ENCODE measurements around the gene IKZF2.

DNA sequence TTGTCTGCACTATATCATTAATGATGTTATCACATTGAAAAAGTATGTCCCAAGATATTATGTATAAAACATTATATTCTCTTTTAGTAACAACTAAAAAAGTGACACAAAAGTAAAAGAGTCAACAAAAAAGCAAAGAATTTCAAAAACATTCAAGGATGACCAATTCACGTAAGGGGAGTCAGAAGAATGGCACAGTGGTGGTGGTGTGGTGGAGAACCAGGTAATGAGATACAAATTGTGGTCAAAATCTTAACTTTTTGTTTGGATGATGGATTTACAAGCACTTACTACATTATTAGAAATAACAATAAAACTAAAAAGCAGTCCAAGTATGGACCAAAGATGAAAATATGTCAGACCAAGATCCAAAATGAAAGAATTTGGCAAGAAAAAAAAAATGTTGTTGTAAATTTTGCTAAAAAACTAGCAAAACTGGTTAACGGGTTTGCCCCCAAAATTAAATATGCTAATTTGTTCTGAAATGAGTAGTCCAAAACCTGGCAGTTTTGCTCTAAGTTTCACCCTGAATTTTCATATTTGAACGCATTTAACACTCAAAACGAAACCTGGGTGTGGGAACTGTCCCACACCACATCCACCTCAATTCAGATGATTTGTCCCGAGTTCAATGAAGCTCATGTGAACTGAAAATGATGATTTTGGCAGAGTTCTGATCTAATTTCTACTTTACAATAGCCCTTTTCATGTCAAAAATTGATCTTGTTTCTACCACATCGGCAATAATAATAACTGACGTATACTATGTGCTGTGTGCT lies 135.8 kb downstream of the IKZF2 start:
- TF ChIP-seq EZH2 (IDR thresholded peaks at IDR 0.05; ENCODE audit: low read depth, unreplicated experiment) (no peak), CTCF (conservative IDR thresholded peaks at IDR 0.05; ENCODE audit: low read depth in 2 of 2) (no peak), EZH2phosphoT487 (IDR thresholded peaks at IDR 0.05; ENCODE audit: unreplicated experiment) (no peak), POLR2AphosphoS5 (IDR thresholded peaks at IDR 0.05; ENCODE audit: low read depth) (no peak), CREB1 (CRISPR knock-in tag; IDR thresholded peaks at IDR 0.05; ENCODE audit: low read depth) (no peak), ETS1 (IDR thresholded peaks at IDR 0.05) (no peak), ZNF331 (CRISPR knock-in tag; IDR thresholded peaks at IDR 0.05; ENCODE audit: low read depth) (no peak), JUNB (IDR thresholded peaks at IDR 0.05; ENCODE audit: unreplicated experiment) (no peak), NANOG (IDR thresholded peaks at IDR 0.05; ENCODE audit: borderline replicate concordance) (no peak), ZNF114 (CRISPR knock-in tag; IDR thresholded peaks at IDR 0.05) (no peak)
- TF ChIP-seq, protein P1, sequence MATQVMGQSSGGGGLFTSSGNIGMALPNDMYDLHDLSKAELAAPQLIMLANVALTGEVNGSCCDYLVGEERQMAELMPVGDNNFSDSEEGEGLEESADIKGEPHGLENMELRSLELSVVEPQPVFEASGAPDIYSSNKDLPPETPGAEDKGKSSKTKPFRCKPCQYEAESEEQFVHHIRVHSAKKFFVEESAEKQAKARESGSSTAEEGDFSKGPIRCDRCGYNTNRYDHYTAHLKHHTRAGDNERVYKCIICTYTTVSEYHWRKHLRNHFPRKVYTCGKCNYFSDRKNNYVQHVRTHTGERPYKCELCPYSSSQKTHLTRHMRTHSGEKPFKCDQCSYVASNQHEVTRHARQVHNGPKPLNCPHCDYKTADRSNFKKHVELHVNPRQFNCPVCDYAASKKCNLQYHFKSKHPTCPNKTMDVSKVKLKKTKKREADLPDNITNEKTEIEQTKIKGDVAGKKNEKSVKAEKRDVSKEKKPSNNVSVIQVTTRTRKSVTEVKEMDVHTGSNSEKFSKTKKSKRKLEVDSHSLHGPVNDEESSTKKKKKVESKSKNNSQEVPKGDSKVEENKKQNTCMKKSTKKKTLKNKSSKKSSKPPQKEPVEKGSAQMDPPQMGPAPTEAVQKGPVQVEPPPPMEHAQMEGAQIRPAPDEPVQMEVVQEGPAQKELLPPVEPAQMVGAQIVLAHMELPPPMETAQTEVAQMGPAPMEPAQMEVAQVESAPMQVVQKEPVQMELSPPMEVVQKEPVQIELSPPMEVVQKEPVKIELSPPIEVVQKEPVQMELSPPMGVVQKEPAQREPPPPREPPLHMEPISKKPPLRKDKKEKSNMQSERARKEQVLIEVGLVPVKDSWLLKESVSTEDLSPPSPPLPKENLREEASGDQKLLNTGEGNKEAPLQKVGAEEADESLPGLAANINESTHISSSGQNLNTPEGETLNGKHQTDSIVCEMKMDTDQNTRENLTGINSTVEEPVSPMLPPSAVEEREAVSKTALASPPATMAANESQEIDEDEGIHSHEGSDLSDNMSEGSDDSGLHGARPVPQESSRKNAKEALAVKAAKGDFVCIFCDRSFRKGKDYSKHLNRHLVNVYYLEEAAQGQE (IDR thresholded peaks at IDR 0.05; ENCODE audit: unreplicated experiment) = no peak
